Measurements from ENCODE around the gene RFX2. TPM values are rescaled to one million over a fixed set of nuclear protein-coding genes. Genes with fewer than 3 reads are reported as not detected.

Gene RFX2
- total and polyA plus RNA-seq, 9 of the 15 experiments (the other 6 are each of a cell fraction or from before 2014, with no cell fraction given): 3.6 to 18.7 (median 8.7) TPM

DNA sequence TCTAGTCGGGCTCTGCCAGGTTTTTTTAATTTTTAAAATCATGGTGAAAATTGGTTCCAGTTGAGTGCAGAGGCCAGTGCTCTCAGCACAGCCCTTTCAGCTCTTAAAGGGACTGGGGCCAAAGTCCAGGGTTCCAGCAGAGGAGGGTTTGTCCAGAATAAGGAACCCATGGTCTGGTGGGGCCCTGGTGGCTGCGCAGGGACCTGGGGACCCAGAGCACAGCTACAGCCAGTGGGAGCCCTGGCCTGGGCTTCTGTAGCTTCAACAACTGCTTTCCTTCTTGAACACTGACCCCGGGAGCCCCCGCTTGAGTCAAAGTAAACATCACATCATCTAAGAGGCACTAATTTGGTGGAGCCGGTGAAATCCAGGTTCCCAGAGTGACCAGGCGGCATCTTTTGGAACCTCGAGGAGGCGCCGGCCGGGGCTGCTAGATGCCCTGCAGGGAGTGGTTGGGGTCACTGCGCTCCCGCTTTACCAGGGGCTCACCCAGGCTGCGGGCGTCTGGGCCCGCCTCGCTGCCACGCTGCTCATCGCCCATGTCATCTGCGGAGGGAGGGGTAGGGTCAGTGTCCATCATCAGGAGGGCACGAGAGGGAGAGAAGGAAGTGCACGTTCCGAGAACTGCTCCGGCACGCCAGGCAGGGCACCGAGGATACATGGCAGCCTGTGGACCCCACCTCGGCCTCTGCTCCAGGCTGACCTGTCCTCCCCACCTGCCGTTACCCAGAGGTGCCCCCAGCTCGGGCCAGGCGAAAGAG lies 115.7 kb downstream of the RFX2 start:
- 88% methylated on average over 26 of the region's 29 CpGs for WGBS (ENCODE audit: insufficient coverage, low coverage, missing lambda C conversion rate)
- no peaks in the 10 kb centered on the region for H3K36me3 ChIP-seq (ENCODE audit: control insufficient read depth, insufficient read depth, low read length)
- TF ChIP-seq ZNF263 (CRISPR knock-in tag; IDR thresholded peaks at IDR 0.05; ENCODE audit: borderline replicate concordance) (no peak), POLR2H (tag; IDR thresholded peaks at IDR 0.05; ENCODE audit: low read depth) (no peak), SNRNP70 (optimal IDR thresholded peaks at IDR 0.05; ENCODE audit: low read depth, low read length) (no peak)
- no peak overlapping the region for H3K4me2 ChIP-seq (ENCODE audit: insufficient read depth, low read length)
- in situ Hi-C loops (cut with MboI) (no loop called here), intact Hi-C loops (cut with micrococcal nuclease) (no loop called here)
- H3K9me1 ChIP-seq (ENCODE audit: control insufficient read depth, insufficient read depth, low read length): no peaks in the 10 kb centered on the region
- DNase-seq (ENCODE audit: extremely low read depth in 1 of 4, low spot score in 3 of 4): no peak
- H3K4me1 ChIP-seq (replicated peaks in 1 of 2; ENCODE audit: control insufficient read depth in 2 of 2, insufficient read depth in 2 of 2, low read length in 2 of 2): peaks cover 5 to 40% of the 10 kb centered on the region in 2 experiments; a peak in 3 of 5 replicates
- POLR2A ChIA-PET: no interaction called here
- H4K20me1 ChIP-seq (replicated peaks; ENCODE audit: control insufficient read depth, insufficient read depth, low read length): no peaks in the 10 kb centered on the region
- no peaks in the 10 kb centered on the region for H3K27me3 ChIP-seq (ENCODE audit: control insufficient read depth in 2 of 2, insufficient read depth in 2 of 2, low read length in 2 of 2)
- no TSS peak for BruUV-seq (replicated peaks)
- no peak overlapping the region for H3K4me3 ChIP-seq
- ATAC-seq: no peak
- no peaks in the 10 kb centered on the region for H3K79me2 ChIP-seq (ENCODE audit: control insufficient read depth, insufficient read depth, low read length)
- H3K9ac ChIP-seq (ENCODE audit: insufficient read depth in 1 of 2, low read depth in 2 of 2, low read length in 2 of 2): peak overlapping the region in 1 of 2 experiments; percentile 43; a peak in 1 of 4 replicates
- H3K9me3 ChIP-seq (replicated peaks; ENCODE audit: control insufficient read depth, insufficient read depth, low read depth, low read length): no peaks in the 10 kb centered on the region
- no peak for FAIRE-seq
- CTCF ChIA-PET (ENCODE audit: low intra/inter-chr PET ratio): no interaction called here
- no peak overlapping the region for H2AFZ ChIP-seq (ENCODE audit: low read depth, low read length)
- H3K27ac ChIP-seq (ENCODE audit: extremely low read depth, low read depth, low read length): no peak overlapping the region

DNA sequence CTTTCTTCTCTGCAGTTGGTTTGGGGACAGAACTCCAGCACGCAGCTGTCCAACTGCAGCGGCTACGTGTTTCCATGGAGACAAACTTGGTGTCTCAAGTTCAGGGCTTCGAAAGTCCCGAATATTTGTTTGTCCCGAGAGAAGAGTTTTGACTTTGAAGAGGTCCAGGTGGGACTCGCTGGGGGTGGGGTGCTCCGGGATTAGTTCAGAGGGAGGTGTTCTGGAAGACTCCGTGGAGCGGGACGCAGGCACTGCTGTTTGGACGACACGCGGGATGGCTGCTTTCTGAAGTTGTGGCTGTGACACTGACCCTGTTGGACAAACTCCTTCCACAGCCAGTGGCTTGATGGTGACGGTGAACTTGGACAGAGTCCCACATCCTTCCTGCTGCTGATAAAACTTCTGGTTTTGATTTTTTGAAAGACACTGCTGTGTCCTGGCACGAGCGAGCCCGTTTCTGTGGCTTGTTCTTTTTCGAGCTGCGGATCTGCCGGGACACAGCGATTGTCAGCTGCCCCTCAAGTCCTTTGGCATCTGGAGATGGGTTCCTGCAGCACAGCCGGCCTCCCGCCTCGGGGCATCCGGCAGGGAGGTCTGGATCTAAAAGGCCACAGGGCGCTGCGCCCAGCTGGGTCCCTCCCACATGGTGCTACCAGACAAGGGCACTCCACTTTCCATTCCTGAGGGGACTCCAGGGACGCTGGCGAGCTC lies 116.5 kb downstream of the RFX2 start:
- H2AFZ ChIP-seq (ENCODE audit: low read depth, low read length): no peak overlapping the region
- CTCF ChIA-PET (ENCODE audit: low intra/inter-chr PET ratio): no interaction called here
- no peak overlapping the region for H3K27ac ChIP-seq (ENCODE audit: extremely low read depth, low read depth, low read length)
- DNase-seq (ENCODE audit: extremely low read depth in 1 of 4, low spot score in 3 of 4): no peak
- H3K4me1 ChIP-seq (replicated peaks in 1 of 2; ENCODE audit: control insufficient read depth in 2 of 2, insufficient read depth in 2 of 2, low read length in 2 of 2): peaks cover 7 to 40% of the 10 kb centered on the region in 2 experiments; a peak in 3 of 5 replicates
- POLR2A ChIA-PET: no interaction called here
- H3K9me1 ChIP-seq (ENCODE audit: control insufficient read depth, insufficient read depth, low read length): no peaks in the 10 kb centered on the region
- in situ Hi-C loops (cut with MboI) (no loop called here), intact Hi-C loops (cut with micrococcal nuclease) (no loop called here)
- no peak for FAIRE-seq
- H3K27me3 ChIP-seq (ENCODE audit: control insufficient read depth in 2 of 2, insufficient read depth in 2 of 2, low read length in 2 of 2): no peaks in the 10 kb centered on the region
- BruUV-seq (replicated peaks): no TSS peak
- no peaks in the 10 kb centered on the region for H3K9me3 ChIP-seq (replicated peaks; ENCODE audit: control insufficient read depth, insufficient read depth, low read depth, low read length)
- H3K36me3 ChIP-seq (ENCODE audit: control insufficient read depth, insufficient read depth, low read length): no peaks in the 10 kb centered on the region
- H3K79me2 ChIP-seq (ENCODE audit: control insufficient read depth, insufficient read depth, low read length): no peaks in the 10 kb centered on the region
- peak overlapping the region in 1 of 2 experiments; percentile 43; a peak in 1 of 4 replicates for H3K9ac ChIP-seq (ENCODE audit: insufficient read depth in 1 of 2, low read depth in 2 of 2, low read length in 2 of 2)
- WGBS (ENCODE audit: insufficient coverage, low coverage, missing lambda C conversion rate): 79% methylated on average over 28 of the region's 30 CpGs
- no peaks in the 10 kb centered on the region for H4K20me1 ChIP-seq (replicated peaks; ENCODE audit: control insufficient read depth, insufficient read depth, low read length)
- H3K4me3 ChIP-seq: no peak overlapping the region
- no peak overlapping the region for H3K4me2 ChIP-seq (ENCODE audit: insufficient read depth, low read length)
- ATAC-seq: no peak
- TF ChIP-seq PRPF4 (IDR thresholded peaks at IDR 0.05; ENCODE audit: insufficient read depth, low read depth, low read length, poor library complexity, severe bottlenecking) (no peak), ZNF586 (CRISPR knock-in tag; conservative IDR thresholded peaks at IDR 0.05) (no peak), ZNF445 (CRISPR knock-in tag; IDR thresholded peaks at IDR 0.05; ENCODE audit: low read depth) (no peak), NBN (IDR thresholded peaks at IDR 0.05; ENCODE audit: low read depth) (no peak), FIP1L1 (IDR thresholded peaks at IDR 0.05; ENCODE audit: low read depth, low read length, poor library complexity, severe bottlenecking) (no peak)
